Naive B cell (primary cell): Measurements from ENCODE around the gene COL5A2. TPM values are rescaled to one million over a fixed set of nuclear protein-coding genes. Genes with fewer than 3 reads are reported as not detected.

Experiments used
- ATAC-seq, 2 donors: fragments of 150-1000 bp; cut with Tn5 transposase; 2 replicates each; pipeline ENCODE4 v1.10.0; 2021; ENCODE audit warnings: low read depth in 2 of 2, mild to moderate bottlenecking in 2 of 2, moderate library complexity in 2 of 2
- DNase-seq: peaks from one replicate; pipeline ENCODE4 v3.0.0; 2022
- H3K27ac Mint-ChIP-seq, 6 donors: one replicate each; pipeline ENCODE4 v1.8.0; 2020 to 2022; ENCODE audit warnings: mild to moderate bottlenecking in 6 of 6, mixed read lengths in 6 of 6, moderate library complexity in 5 of 6, inconsistent platforms in 2 of 6
- H3K27me3 Mint-ChIP-seq, 3 donors: one replicate each; pipeline ENCODE4 v1.8.0; 2021 to 2022; ENCODE audit warnings: mixed read lengths in 3 of 3, mild to moderate bottlenecking in 1 of 3
- H3K36me3 Mint-ChIP-seq, 2 donors: one replicate each; pipeline ENCODE4 v1.8.0; 2020 to 2022; ENCODE audit warnings: mixed read lengths in 2 of 2, inconsistent platforms in 1 of 2, mild to moderate bottlenecking in 1 of 2
- H3K4me1 Mint-ChIP-seq, 3 donors: one replicate each; pipeline ENCODE4 v1.8.0; 2020 to 2022; ENCODE audit warnings: mixed read lengths in 3 of 3, inconsistent platforms in 1 of 3, mild to moderate bottlenecking in 1 of 3, moderate library complexity in 1 of 3
- H3K4me3 Mint-ChIP-seq, 8 donors: one replicate each; pipeline ENCODE4 v1.8.0; 2020 to 2022; ENCODE audit warnings: mild to moderate bottlenecking in 8 of 8, mixed read lengths in 8 of 8, moderate library complexity in 8 of 8, inconsistent platforms in 2 of 8
- H3K9me3 Mint-ChIP-seq, 7 donors: one replicate each; pipeline ENCODE4 v1.8.0; 2020 to 2022; ENCODE audit warnings: mixed read lengths in 7 of 7, mild to moderate bottlenecking in 5 of 7, inconsistent platforms in 2 of 7, moderate library complexity in 1 of 7
- polyA plus RNA-seq, 6 donors: library from polyadenylated mRNA; unstranded; fragments of 300-500 nt; fragmentation: Illumina TruSeq; gene quantifications; one replicate each; pipeline ENCODE4 v1.2.3, GENCODE V29; 2021; ENCODE audit warnings: low read depth in 6 of 6

The COL5A2 gene
- polyA plus RNA-seq: under 1 TPM in 2 of 6 donors, not detected in 4; 0.13 to 0.31 TPM

DNA sequence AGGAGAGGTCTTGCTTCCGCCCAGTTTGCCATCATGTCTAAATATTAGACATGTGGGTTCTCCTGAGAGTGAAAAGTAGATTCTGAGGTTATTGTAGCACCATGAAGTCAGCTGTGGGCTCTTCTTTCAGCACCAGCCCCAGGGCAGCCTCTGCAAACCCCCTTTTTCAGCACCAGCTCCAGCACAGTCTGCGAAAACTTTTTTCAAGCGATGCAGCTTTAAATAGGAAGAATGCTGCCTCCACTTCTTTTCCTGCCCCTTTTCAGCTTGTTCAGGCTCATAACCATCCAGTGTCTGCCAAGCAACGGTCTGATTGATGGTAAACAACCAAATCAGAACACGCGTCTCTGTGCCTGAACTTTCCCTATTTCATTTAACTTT is at the start of gene COL5A2:
Gene COL5A2, minus strand, starts transcription at position 192 of the 381 bp plus-strand sequence. Its CDS starts 157 bp downstream, at position 35.
- Mint-ChIP-seq H3K27me3 (peaks cover 11 to 32% (median 13%) of the 10 kb centered on the region in 3 donors), H3K36me3 (no peaks in the 10 kb centered on the region), H3K4me1 (no peaks in the 10 kb centered on the region), H3K27ac (peak within 1 kb of the TSS in 1 of 6 donors; percentile 1), H3K4me3 (no peak within 1 kb of the TSS), H3K9me3 (peaks cover 0 to 5% (median 0%) of the 10 kb centered on the region in 7 donors)
- DNase-seq (no peak), ATAC-seq (no peak)

DNA sequence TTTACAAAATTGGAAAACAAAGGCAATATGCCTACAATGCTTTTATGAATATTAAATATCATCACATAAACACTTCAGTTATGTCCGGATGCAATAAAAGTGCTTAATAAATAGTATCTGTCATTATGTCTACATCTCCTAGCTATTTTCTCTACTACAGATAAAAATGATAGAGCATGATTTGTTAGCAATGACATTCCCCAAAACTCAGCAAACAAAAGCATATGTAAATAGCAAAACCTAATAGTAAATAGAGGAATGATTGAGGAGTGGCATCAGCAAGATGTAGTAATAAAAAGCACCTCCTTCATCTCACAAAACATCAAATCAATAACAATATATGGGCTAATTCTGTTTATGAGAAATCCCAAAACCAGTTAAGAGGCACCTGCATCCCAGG is 46.5 kb upstream of the COL5A2 start:
- H3K4me1 Mint-ChIP-seq: no peaks in the 10 kb centered on the region
- H3K27me3 Mint-ChIP-seq: no peaks in the 10 kb centered on the region
- H3K36me3 Mint-ChIP-seq: no peaks in the 10 kb centered on the region
- H3K27ac Mint-ChIP-seq: no peak overlapping the region
- H3K9me3 Mint-ChIP-seq: peaks cover 0 to 2% (median 0%) of the 10 kb centered on the region in 7 donors
- DNase-seq (no peak), ATAC-seq (no peak)
- no peak overlapping the region for H3K4me3 Mint-ChIP-seq

DNA sequence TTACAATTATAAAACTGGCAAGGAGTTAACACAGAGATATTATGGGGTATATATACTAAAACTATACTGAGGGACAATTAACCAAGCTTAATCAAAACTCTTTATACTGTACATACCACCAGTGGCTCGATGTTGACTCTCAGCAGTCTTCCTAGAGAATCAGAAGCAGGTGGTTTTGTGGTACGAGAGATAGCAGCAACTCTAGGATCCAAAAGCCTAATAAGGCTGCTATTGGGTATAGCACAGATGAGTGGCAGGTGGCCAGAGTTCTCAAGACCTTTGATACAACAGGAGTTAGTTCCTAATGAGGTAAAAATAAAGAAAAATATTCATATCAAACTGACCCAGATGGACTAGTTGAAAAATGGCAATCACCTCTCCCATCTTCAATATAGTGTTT is 45.5 kb upstream of the COL5A2 start:
- no peaks in the 10 kb centered on the region for H3K36me3 Mint-ChIP-seq
- DNase-seq: no peak

DNA sequence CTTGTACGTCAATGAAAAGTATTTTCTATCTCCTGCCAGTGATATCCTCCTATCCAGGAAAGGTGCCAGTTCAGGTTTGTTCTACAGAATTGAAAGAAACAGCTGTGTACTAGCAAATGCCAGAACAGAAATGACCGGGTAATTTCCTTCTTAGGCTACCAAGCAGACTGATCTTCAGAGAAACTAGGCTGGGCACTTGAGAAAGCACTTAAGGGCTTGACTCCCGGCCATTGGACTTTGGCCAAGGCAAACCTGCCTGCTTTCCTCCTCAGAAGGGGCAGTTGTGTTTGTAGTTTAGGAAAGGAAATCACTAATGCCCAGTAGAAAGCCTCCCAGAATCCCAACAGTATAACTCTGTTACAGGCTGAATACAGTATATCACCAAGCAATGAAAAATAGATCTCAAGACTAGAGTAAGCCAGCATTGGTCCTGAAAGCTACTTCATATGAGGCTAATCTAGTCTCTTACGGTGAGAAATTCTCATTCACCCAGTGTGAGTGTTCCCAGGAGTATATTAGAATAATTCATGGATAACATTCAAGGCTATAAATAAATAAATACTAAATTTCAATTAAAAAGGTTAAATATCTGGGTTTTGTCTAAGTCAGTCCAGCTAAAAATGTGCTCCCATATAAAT is 43.0 kb upstream of the COL5A2 start:
- Mint-ChIP-seq H3K4me3 (no peak overlapping the region), H3K36me3 (no peaks in the 10 kb centered on the region), H3K27ac (peak overlapping the region in 1 of 6 donors; percentile 67), H3K9me3 (no peaks in the 10 kb centered on the region), H3K4me1 (no peaks in the 10 kb centered on the region), H3K27me3 (no peaks in the 10 kb centered on the region)
- DNase-seq (no peak), ATAC-seq (no peak)

More for the DNA sequence above, 45.5 kb upstream of the COL5A2 start:
- H3K4me3 Mint-ChIP-seq: no peak overlapping the region
- no peaks in the 10 kb centered on the region for H3K4me1 Mint-ChIP-seq
- no peak overlapping the region for H3K27ac Mint-ChIP-seq
- ATAC-seq: no peak
- H3K9me3 Mint-ChIP-seq: peaks cover 0 to 2% (median 0%) of the 10 kb centered on the region in 7 donors
- H3K27me3 Mint-ChIP-seq: no peaks in the 10 kb centered on the region

DNA sequence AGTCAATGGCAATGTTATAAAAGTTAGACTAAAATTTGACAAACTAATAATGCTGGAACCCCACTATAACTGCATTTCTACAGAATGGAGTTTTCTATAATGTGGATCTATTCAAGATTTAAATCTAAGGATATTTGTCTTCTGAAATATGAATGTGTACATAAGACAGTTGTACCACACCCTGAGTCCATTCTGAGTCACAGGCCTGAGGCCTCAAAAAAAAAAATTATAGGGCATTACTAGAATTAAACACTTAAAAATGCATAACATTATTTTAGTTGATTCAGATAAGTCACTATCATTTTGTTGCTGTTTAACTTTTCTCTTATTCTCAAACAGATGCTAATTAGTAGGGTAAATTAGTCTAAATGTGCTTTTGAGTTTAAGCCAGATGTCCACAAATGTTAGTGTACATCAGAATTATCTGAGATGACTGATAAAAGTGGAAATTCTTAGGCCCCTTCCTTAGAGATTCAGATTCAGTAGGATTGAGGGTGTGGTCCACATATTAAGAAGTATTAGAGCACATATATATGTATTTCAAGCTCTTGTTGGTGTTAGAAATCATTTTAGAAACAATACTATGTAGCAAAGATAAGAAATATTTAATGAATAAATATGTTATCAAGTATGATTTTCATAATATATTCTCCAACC is 42.4 kb upstream of the COL5A2 start:
- Mint-ChIP-seq H3K9me3 (no peaks in the 10 kb centered on the region), H3K36me3 (no peaks in the 10 kb centered on the region), H3K27ac (no peak overlapping the region), H3K27me3 (no peaks in the 10 kb centered on the region), H3K4me1 (no peaks in the 10 kb centered on the region), H3K4me3 (no peak overlapping the region)
- ATAC-seq (no peak), DNase-seq (no peak)

DNA sequence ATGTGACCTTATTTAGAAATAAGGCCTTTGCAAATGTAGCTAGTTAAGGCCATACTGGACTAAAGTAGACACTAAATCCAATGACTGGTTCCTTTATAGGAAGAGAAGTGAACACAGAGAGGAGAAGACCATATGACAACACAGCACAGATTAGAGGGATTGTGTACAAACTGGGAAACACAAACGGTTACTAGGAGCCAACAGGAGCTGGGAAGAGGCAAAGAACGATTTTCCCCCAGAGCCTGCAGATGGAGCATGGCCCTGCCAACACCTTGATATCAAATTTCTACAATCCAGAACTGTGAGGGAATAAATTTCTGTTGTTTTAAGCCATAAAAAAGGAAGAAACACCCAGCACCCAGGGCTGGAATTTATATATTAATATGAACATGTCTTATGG is 38.7 kb upstream of the COL5A2 start:
- ATAC-seq (no peak), DNase-seq (no peak)
- Mint-ChIP-seq H3K27me3 (no peaks in the 10 kb centered on the region), H3K4me3 (no peak overlapping the region), H3K9me3 (no peaks in the 10 kb centered on the region), H3K4me1 (no peaks in the 10 kb centered on the region), H3K36me3 (no peaks in the 10 kb centered on the region), H3K27ac (no peak overlapping the region)

DNA sequence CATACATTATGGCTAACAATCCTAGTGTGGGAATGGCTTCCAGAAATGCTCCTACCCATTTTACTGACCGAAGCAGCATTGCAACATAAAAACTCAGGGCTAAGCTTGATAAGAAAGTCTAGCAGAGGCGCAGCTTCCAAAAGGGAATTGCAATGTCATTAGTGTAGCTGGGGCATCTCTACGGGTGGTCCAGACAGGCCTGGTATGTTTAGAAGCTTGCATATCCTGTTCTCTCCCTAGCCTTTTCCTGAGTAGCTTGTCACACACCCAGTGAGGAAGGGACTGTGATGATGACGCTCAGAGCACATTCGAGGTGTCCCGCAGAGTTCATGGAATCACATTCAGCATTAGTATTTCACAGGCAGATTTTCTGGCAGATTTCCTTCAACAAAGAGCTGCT is 38.0 kb upstream of the COL5A2 start:
- Mint-ChIP-seq H3K4me1 (no peaks in the 10 kb centered on the region), H3K27ac (no peak overlapping the region), H3K27me3 (no peaks in the 10 kb centered on the region), H3K4me3 (no peak overlapping the region), H3K9me3 (no peaks in the 10 kb centered on the region), H3K36me3 (no peaks in the 10 kb centered on the region)
- DNase-seq: no peak
- ATAC-seq: no peak

DNA sequence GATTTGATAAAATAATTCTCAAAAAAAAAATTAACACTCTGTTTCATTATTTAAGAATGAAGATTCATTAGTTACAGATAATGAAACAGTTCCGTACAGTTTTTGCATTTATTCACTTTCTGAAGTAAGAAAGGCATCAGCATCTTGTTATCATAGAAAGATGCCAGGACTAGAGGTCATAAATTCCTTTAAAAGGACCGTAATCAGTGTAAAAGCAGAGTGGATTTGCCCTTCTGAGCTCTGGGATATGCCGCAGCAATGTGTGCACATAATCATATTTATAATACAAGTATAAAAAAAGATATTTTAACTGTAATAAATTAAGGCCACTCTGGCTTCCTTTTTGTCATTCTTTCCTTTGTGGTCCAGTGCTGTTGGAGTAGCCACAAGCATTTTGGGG is 37.5 kb upstream of the COL5A2 start:
- Mint-ChIP-seq H3K36me3 (no peaks in the 10 kb centered on the region), H3K27ac (no peak overlapping the region), H3K4me1 (no peaks in the 10 kb centered on the region), H3K4me3 (no peak overlapping the region), H3K27me3 (no peaks in the 10 kb centered on the region), H3K9me3 (no peaks in the 10 kb centered on the region)
- ATAC-seq (no peak), DNase-seq (no peak)

DNA sequence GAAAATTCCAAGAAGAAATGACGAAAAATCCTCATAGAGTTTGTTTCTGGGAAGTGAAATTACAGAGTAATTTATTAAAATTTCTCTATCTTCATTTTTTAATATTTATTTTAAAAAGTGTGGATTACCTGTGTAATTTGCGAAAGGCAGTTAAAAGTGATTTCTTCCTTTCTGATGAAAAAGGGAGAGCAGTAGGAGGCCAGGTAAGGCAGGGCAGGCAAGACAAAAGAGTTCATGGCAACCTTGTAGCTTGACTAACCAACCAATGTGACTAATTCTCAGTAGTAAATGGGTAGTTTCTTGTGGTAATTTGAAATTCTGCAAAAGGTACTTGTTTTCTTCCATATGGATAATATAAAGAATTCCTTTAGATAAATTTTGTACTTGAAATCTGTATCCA is 34.9 kb upstream of the COL5A2 start:
- Mint-ChIP-seq H3K9me3 (no peaks in the 10 kb centered on the region), H3K27me3 (no peaks in the 10 kb centered on the region), H3K4me1 (no peaks in the 10 kb centered on the region), H3K36me3 (no peaks in the 10 kb centered on the region), H3K4me3 (no peak overlapping the region), H3K27ac (no peak overlapping the region)
- no peak for ATAC-seq
- DNase-seq: no peak

DNA sequence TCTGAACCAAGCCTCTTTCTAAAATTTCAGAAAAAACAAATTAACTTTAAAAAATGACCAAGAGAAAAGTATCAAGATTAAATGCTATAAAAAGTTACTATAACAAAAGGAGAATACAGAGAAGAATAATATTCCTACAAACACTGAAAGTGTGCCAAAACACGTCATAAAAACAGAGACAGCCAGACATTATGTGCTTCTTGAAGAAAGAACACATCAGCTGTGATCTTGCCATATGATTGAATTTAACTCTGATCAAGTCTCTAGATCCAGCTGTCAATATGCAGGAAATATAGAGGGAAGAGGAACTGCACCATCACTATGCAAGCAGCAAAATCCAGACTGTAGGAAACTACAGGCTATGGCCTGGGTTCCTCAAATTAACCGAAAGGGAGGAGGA is 33.7 kb upstream of the COL5A2 start:
- DNase-seq: no peak
- H3K9me3 Mint-ChIP-seq: no peaks in the 10 kb centered on the region
- H3K36me3 Mint-ChIP-seq: no peaks in the 10 kb centered on the region
- no peak for ATAC-seq
- peaks cover 2 to 4% (median 3%) of the 10 kb centered on the region in 3 donors for H3K27me3 Mint-ChIP-seq
- no peak overlapping the region for H3K4me3 Mint-ChIP-seq
- H3K4me1 Mint-ChIP-seq: no peaks in the 10 kb centered on the region
- H3K27ac Mint-ChIP-seq: no peak overlapping the region

DNA sequence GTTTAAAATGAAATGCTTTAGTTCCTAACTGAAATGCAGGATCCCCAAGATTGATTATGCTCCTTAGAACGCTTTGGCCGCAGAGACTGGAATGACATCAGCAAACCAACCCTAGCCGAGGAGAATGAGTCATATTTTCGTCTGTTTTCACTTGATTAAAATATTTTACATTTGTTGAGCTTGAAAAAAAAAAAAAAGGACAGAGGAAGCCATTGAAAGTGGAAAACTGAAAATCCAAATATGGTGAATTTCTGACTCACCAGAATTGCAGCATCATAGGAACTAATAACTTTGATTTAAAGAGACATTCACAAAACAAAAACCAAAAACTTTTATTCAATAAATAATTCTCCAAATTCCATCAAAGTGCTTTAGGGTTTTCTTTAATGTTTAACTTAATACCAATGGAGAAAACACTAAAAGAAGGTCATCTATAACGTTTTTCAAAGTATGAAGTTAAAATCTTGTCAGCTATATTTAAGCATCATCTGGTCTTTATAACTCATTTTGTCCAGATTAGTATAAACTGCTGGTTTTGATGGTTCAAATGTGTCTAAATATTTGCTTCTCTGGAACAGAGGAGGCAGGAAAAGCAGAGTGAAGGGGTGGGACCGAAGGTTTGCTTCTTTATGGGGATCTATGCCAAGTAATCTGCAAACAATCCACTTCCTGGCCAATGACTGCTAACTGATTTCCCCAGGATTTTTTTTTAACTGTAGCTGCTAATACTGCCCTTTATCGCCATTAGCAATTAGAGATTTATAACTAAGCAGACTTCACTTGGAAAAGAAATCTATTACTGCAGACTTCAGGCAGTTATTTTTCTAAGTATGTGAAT is 30.9 kb upstream of the COL5A2 start:
- Mint-ChIP-seq H3K27ac (no peak overlapping the region), H3K4me1 (no peaks in the 10 kb centered on the region), H3K4me3 (no peak overlapping the region), H3K36me3 (no peaks in the 10 kb centered on the region), H3K9me3 (no peaks in the 10 kb centered on the region), H3K27me3 (peaks cover 3 to 8% (median 6%) of the 10 kb centered on the region in 3 donors)
- DNase-seq: no peak
- ATAC-seq: no peak

DNA sequence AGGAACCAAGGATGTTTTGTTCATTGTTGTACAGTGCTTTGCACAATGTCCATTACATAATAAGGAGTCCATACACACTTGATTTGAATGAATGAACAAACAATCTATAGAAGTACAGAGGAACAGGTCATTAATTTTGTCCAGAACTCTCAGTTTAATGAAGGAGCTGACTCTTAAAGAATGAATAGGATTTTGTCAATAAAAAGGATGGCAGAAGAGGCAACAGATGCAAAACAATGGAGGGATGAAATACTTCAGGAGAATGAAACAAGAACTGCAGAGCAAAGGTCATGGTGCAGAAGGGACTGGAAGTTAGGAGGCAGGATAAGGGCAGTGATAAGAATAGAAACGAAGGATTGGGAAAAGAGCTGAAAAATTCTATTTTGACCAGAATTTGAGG is 28.7 kb upstream of the COL5A2 start:
- Mint-ChIP-seq H3K36me3 (no peaks in the 10 kb centered on the region), H3K4me3 (no peak overlapping the region), H3K27ac (no peak overlapping the region), H3K4me1 (no peaks in the 10 kb centered on the region), H3K27me3 (peaks cover 3 to 8% (median 6%) of the 10 kb centered on the region in 3 donors), H3K9me3 (no peaks in the 10 kb centered on the region)
- ATAC-seq (no peak), DNase-seq (no peak)

DNA sequence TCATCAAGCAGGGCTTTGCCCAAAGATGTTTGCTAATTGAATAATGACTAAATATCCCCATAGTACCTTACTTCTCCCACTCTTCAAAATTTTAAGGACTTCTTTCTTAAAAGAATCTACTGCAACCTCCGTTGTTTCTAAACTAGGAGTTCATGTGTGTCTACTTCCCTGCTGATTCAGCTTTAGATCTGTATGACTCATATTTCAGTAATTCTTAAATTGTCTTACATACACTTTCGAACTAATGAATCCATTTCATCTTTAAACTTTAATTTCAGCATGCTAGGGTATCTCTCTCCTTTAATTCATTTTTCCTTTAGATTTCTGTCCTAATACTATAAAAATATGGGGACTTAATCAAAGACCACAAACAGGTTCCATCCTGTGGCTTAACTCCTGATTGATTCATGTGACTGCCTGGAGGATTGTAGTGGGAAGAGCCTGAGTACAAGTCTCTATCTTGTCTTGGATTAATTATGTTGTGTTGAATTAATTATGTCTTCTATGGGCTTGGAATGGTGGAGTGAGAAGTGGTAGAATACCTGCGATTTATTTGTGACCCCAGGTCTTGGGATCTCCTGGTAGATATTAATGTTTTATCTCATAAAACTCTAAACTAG is 24.9 kb upstream of the COL5A2 start:
- Mint-ChIP-seq H3K4me3 (no peak overlapping the region), H3K27ac (no peak overlapping the region), H3K9me3 (no peaks in the 10 kb centered on the region)

More for the DNA sequence above, 24.9 kb upstream of the COL5A2 start:
- no peak for ATAC-seq
- no peaks in the 10 kb centered on the region for H3K36me3 Mint-ChIP-seq
- no peaks in the 10 kb centered on the region for H3K4me1 Mint-ChIP-seq
- no peak for DNase-seq
- H3K27me3 Mint-ChIP-seq: peaks cover 3 to 8% (median 6%) of the 10 kb centered on the region in 3 donors
